ENCODE results near the gene WBP1L.

WBP1L gene

GRCh38 chr10:102808380-102808779, 64.6 kb downstream of the WBP1L start:
- no peak for TF ChIP-seq EZH2phosphoT487 (IDR thresholded peaks at IDR 0.05; ENCODE audit: borderline replicate concordance, low read length)
- TF ChIP-seq, protein P1, sequence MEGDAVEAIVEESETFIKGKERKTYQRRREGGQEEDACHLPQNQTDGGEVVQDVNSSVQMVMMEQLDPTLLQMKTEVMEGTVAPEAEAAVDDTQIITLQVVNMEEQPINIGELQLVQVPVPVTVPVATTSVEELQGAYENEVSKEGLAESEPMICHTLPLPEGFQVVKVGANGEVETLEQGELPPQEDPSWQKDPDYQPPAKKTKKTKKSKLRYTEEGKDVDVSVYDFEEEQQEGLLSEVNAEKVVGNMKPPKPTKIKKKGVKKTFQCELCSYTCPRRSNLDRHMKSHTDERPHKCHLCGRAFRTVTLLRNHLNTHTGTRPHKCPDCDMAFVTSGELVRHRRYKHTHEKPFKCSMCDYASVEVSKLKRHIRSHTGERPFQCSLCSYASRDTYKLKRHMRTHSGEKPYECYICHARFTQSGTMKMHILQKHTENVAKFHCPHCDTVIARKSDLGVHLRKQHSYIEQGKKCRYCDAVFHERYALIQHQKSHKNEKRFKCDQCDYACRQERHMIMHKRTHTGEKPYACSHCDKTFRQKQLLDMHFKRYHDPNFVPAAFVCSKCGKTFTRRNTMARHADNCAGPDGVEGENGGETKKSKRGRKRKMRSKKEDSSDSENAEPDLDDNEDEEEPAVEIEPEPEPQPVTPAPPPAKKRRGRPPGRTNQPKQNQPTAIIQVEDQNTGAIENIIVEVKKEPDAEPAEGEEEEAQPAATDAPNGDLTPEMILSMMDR (IDR thresholded peaks at IDR 0.05; ENCODE audit: low read depth, low read length, poor library complexity, severe bottlenecking): no peak
- Histone ChIP-seq H3K27me3 (ENCODE audit: control insufficient read depth, low read length) (no peaks in the 10 kb centered on the region), H4K20me1 (ENCODE audit: control insufficient read depth, insufficient read depth, low read depth, low read length) (no peaks in the 10 kb centered on the region), H3K4me1 (ENCODE audit: control insufficient read depth, low read length) (no peaks in the 10 kb centered on the region), H3K36me3 (ENCODE audit: control insufficient read depth, low read length) (peaks cover 22% of the 10 kb centered on the region), H3K4me2 (ENCODE audit: low read length) (no peak overlapping the region), H3K9me2 (replicated peaks; ENCODE audit: control insufficient read depth, low read length) (no peaks in the 10 kb centered on the region), H3K27ac (ENCODE audit: low read depth, low read length) (no peak overlapping the region), H3K9me3 (ENCODE audit: control insufficient read depth, insufficient read depth, low read length) (no peaks in the 10 kb centered on the region), H3F3A (ENCODE audit: control insufficient read depth, insufficient read depth) (no peaks in the 10 kb centered on the region), H3K79me2 (ENCODE audit: control insufficient read depth, low read length) (no peaks in the 10 kb centered on the region), H3K4me3 (ENCODE audit: low read length) (no peak overlapping the region)

DNA sequence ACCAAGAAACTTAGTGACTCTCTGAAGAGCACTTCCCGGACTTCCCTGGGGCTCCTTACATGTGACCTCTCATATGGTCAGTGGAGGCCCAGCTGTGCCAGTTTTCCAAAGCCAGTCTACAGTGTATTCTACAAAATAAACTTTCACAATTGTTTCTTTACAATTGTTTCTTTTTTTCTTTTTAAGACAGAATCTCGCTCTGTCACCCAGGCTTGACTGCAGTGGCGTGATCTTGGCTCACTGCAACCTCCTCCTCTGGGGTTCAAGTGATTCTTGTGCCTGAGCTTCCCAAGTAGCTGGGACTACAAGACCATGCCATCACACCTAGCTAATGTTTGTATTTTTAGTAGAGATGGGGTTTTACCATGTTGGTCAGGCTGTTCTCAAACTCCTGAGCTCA, 67.6 kb downstream of the WBP1L start:
- Histone ChIP-seq H4K20me1 (ENCODE audit: control insufficient read depth, insufficient read depth, low read depth, low read length) (no peaks in the 10 kb centered on the region), H3K36me3 (ENCODE audit: control insufficient read depth, low read length) (peaks cover 28% of the 10 kb centered on the region), H3K27ac (ENCODE audit: low read depth, low read length) (no peak overlapping the region), H3K9me3 (ENCODE audit: control insufficient read depth, insufficient read depth, low read length) (no peaks in the 10 kb centered on the region), H3K4me3 (ENCODE audit: low read length) (no peak overlapping the region), H3K27me3 (ENCODE audit: control insufficient read depth, low read length) (no peaks in the 10 kb centered on the region), H3F3A (ENCODE audit: control insufficient read depth, insufficient read depth) (no peaks in the 10 kb centered on the region), H3K79me2 (ENCODE audit: control insufficient read depth, low read length) (no peaks in the 10 kb centered on the region), H3K9me2 (replicated peaks; ENCODE audit: control insufficient read depth, low read length) (no peaks in the 10 kb centered on the region), H3K4me1 (ENCODE audit: control insufficient read depth, low read length) (peaks cover 6% of the 10 kb centered on the region; the same call in 1 of the 2 replicates), H3K4me2 (ENCODE audit: low read length) (no peak overlapping the region)
- TF ChIP-seq, protein P1 (IDR thresholded peaks at IDR 0.05; ENCODE audit: low read depth, low read length, poor library complexity, severe bottlenecking): no peak
- no peak for TF ChIP-seq EZH2phosphoT487 (IDR thresholded peaks at IDR 0.05; ENCODE audit: borderline replicate concordance, low read length)

- Histone ChIP-seq H3K4me2 (ENCODE audit: low read length) (no peak overlapping the region), H3K4me3 (ENCODE audit: low read length) (no peak overlapping the region), H3K9me3 (ENCODE audit: control insufficient read depth, insufficient read depth, low read length) (no peaks in the 10 kb centered on the region), H3K27me3 (ENCODE audit: control insufficient read depth, low read length) (no peaks in the 10 kb centered on the region), H3K9me2 (replicated peaks; ENCODE audit: control insufficient read depth, low read length) (no peaks in the 10 kb centered on the region), H3K4me1 (ENCODE audit: control insufficient read depth, low read length) (peaks cover 6% of the 10 kb centered on the region; the same call in 1 of the 2 replicates), H3K79me2 (ENCODE audit: control insufficient read depth, low read length) (no peaks in the 10 kb centered on the region), H3K27ac (ENCODE audit: low read depth, low read length) (no peak overlapping the region), H4K20me1 (ENCODE audit: control insufficient read depth, insufficient read depth, low read depth, low read length) (no peaks in the 10 kb centered on the region), H3F3A (ENCODE audit: control insufficient read depth, insufficient read depth) (no peaks in the 10 kb centered on the region), H3K36me3 (ENCODE audit: control insufficient read depth, low read length) (peaks cover 28% of the 10 kb centered on the region)
- TF ChIP-seq EZH2phosphoT487 (IDR thresholded peaks at IDR 0.05; ENCODE audit: borderline replicate concordance, low read length): no peak
- TF ChIP-seq, protein P1 (IDR thresholded peaks at IDR 0.05; ENCODE audit: low read depth, low read length, poor library complexity, severe bottlenecking): no peak
Observed at GRCh38 chr10:102812231-102812876, 68.6 kb downstream of the WBP1L start.

All from DOHH2 (cell line).